SK-N-SH (cell line): ENCODE data around the gene TMEM213. TPM values are rescaled to one million over a fixed set of nuclear protein-coding genes. Genes with fewer than 3 reads are reported as not detected.

Experiments
- CTCF ChIA-PET: fragments of 300-600, 350-600 bp; formaldehyde crosslinking; extraction: SDS; loops from one replicate; lab custom pipeline; 2021; lab: Yijun Ruan, JAX
- POLR2A ChIA-PET: fragments of 350-600 bp; sonication (Branson Sonifier 250); formaldehyde crosslinking; extraction: SDS; loops from one replicate; lab custom pipeline; 2020; ENCODE audit warnings: antibody characterized with exemption, inconsistent platforms; lab: Yijun Ruan, JAX
- DNase-seq: peaks from one replicate; pipeline ENCODE4 v3.0.0; 2012
- H2AFZ ChIP-seq: fragments of 200-600 bp; sonication (generic); 2 replicates; pipeline ENCODE4 v1.8.1; 2016; ENCODE audit warnings: antibody characterized with exemption, mild to moderate bottlenecking, low read depth
- H3F3A ChIP-seq: fragments of 200-600 bp; sonication (generic); replicated peaks from 2 replicates; pipeline ENCODE3; 2016; ENCODE audit warnings: antibody characterized with exemption, mild to moderate bottlenecking; ENCODE audit not compliant: insufficient read depth
- H3K27ac ChIP-seq, 2 experiments: fragments of 200-500 bp in 1 of 2; fragments of 200-600 bp in 1 of 2; sonication (Bioruptor generic) in 1 of 2; sonication (generic), shearing (Covaris generic) in 1 of 2; 2 replicates each; pipeline versions ENCODE4 v1.5.1 to v1.6.1; 2014 to 2016; ENCODE audit warnings: low read depth in 2 of 2, inconsistent platforms in 1 of 2, low read length in 1 of 2, mild to moderate bottlenecking in 1 of 2, mixed read lengths in 1 of 2
- H3K27me3 ChIP-seq: fragments of 200-600 bp; sonication (generic), shearing (Covaris generic); 2 replicates; pipeline ENCODE4 v1.6.1; 2016; ENCODE audit warnings: mixed run types; ENCODE audit not compliant: insufficient read depth
- H3K36me3 ChIP-seq, 2 experiments: fragments of 200-500 bp in 1 of 2; fragments of 200-600 bp in 1 of 2; sonication (Bioruptor generic) in 1 of 2; sonication (generic) in 1 of 2; replicated peaks in 1 of 2; 2 replicates each; pipeline versions ENCODE3 to v1.5.1; 2014 to 2016; ENCODE audit warnings: low read length in 1 of 2, mild to moderate bottlenecking in 1 of 2; ENCODE audit not compliant: insufficient read depth in 2 of 2, control insufficient read depth in 1 of 2
- H3K4me1 ChIP-seq, 2 experiments: fragments of 200-500 bp in 1 of 2; fragments of 200-600 bp in 1 of 2; sonication (Bioruptor generic) in 1 of 2; sonication (generic), shearing (Covaris generic) in 1 of 2; 2 replicates each; pipeline versions ENCODE4 v1.5.1 to v1.6.1; 2014 to 2016; ENCODE audit warnings: low read depth in 1 of 2, low read length in 1 of 2, mixed run types in 1 of 2; ENCODE audit not compliant: insufficient read depth in 2 of 2, control insufficient read depth in 1 of 2
- H3K4me2 ChIP-seq: fragments of 200-600 bp; sonication (generic), shearing (Covaris generic); 2 replicates; pipeline ENCODE4 v1.6.1; 2017; ENCODE audit warnings: mixed run types
- H3K4me3 ChIP-seq, 2 experiments: fragments of 200-500 bp in 1 of 2; fragments of 200-600 bp in 1 of 2; sonication (Bioruptor generic) in 1 of 2; sonication (generic), shearing (Covaris generic) in 1 of 2; 2 replicates each; pipeline versions ENCODE4 v1.5.1 to v1.8.1; 2014 to 2016; ENCODE audit warnings: low read depth in 2 of 2, inconsistent platforms in 1 of 2, low read length in 1 of 2, mild to moderate bottlenecking in 1 of 2, mixed read lengths in 1 of 2, moderate library complexity in 1 of 2
- H3K79me2 ChIP-seq: fragments of 200-600 bp; sonication (generic); 2 replicates; pipeline ENCODE4 v1.8.1; 2017; ENCODE audit warnings: mild to moderate bottlenecking; ENCODE audit not compliant: insufficient read depth
- H3K9ac ChIP-seq: fragments of 200-600 bp; sonication (generic); 2 replicates; pipeline ENCODE4 v1.6.1; 2017; ENCODE audit warnings: mixed run types
- H3K9me2 ChIP-seq: fragments of 200-600 bp; sonication (generic); 2 replicates; pipeline ENCODE4 v1.6.1; 2017; ENCODE audit warnings: mixed run types
- H3K9me3 ChIP-seq: fragments of 200-600 bp; sonication (generic); 2 replicates; pipeline ENCODE4 v1.6.1; 2017; ENCODE audit warnings: mixed run types, mild to moderate bottlenecking, moderate library complexity
- H4K20me1 ChIP-seq: fragments of 200-600 bp; sonication (generic); 2 replicates; pipeline ENCODE4 v1.6.1; 2017; ENCODE audit warnings: mild to moderate bottlenecking, mixed run types; ENCODE audit not compliant: insufficient read depth
- CHD2 ChIP-seq: fragments of 150-350 bp; IDR thresholded peaks from 2 replicates; pipeline ENCODE4 v1.6.1; 2018; ENCODE audit warnings: low read length; ENCODE audit not compliant: partially characterized antibody
- ELF1 ChIP-seq: IDR thresholded peaks from 2 replicates; pipeline ENCODE4 v1.4.0; 2012
- EP300 ChIP-seq, 2 experiments: IDR thresholded peaks; 2 replicates each; pipeline versions ENCODE4 v1.4.0 to v1.6.1; 2012; ENCODE audit warnings: borderline replicate concordance in 1 of 2, low read depth in 1 of 2, low read length in 1 of 2
- EZH2phosphoT487 ChIP-seq: fragments of 200-600 bp; sonication (generic); IDR thresholded peaks from 2 replicates; pipeline ENCODE4 v1.6.1; 2017; ENCODE audit warnings: low read depth, mixed run types, mild to moderate bottlenecking, antibody characterized with exemption, moderate library complexity, borderline replicate concordance
- FOXJ3 ChIP-seq: sonication (generic); formaldehyde crosslinking; IDR thresholded peaks from 2 replicates; pipeline ENCODE4 v1.5.1; 2020; ENCODE audit warnings: mild to moderate bottlenecking, missing genetic modification reagents
- FOXM1 ChIP-seq: IDR thresholded peaks from 2 replicates; pipeline ENCODE4 v1.4.0; 2012; ENCODE audit warnings: low read depth, mild to moderate bottlenecking
- GABPA ChIP-seq: IDR thresholded peaks from 2 replicates; pipeline ENCODE4 v1.4.0; 2012; ENCODE audit warnings: low read depth, mild to moderate bottlenecking
- GATA2 ChIP-seq: sonication (generic); formaldehyde crosslinking; IDR thresholded peaks from 2 replicates; pipeline ENCODE4 v1.5.0; 2020; ENCODE audit warnings: mild to moderate bottlenecking, missing genetic modification reagents
- JUND ChIP-seq: IDR thresholded peaks from 2 replicates; pipeline ENCODE4 v1.4.0; 2012
- MEF2A ChIP-seq: IDR thresholded peaks from 2 replicates; pipeline ENCODE4 v1.4.0; 2012; ENCODE audit warnings: low read depth, borderline replicate concordance
- MXI1 ChIP-seq: IDR thresholded peaks from 2 replicates; pipeline ENCODE4 v1.6.1; 2012; ENCODE audit warnings: mild to moderate bottlenecking, low read depth, low read length, improper control_type of control experiment
- RAD21 ChIP-seq: IDR thresholded peaks from 2 replicates; pipeline ENCODE4 v1.6.1; 2012; ENCODE audit warnings: mild to moderate bottlenecking, low read length
- RCOR1 ChIP-seq: fragments of 150-350 bp; IDR thresholded peaks from 2 replicates; pipeline ENCODE4 v1.6.1; 2017; ENCODE audit warnings: antibody characterized with exemption, low read length
- RFX5 ChIP-seq: IDR thresholded peaks from 2 replicates; pipeline ENCODE4 v1.6.1; 2012; ENCODE audit warnings: mild to moderate bottlenecking, improper control_type of control experiment, low read length
- SIN3A ChIP-seq: IDR thresholded peaks from 2 replicates; pipeline ENCODE4 v1.6.1; 2012; ENCODE audit warnings: low read depth, mild to moderate bottlenecking, low read length, moderate library complexity, borderline replicate concordance
- SMC3 ChIP-seq: IDR thresholded peaks from 2 replicates; pipeline ENCODE4 v1.6.1; 2012; ENCODE audit warnings: low read depth, low read length, improper control_type of control experiment
- TAF1 ChIP-seq: IDR thresholded peaks from 2 replicates; pipeline ENCODE4 v1.6.1; 2012; ENCODE audit warnings: low read depth, mild to moderate bottlenecking, low read length, moderate library complexity, borderline replicate concordance
- TCF12 ChIP-seq: IDR thresholded peaks from 2 replicates; pipeline ENCODE4 v1.4.0; 2012
- YY1 ChIP-seq: IDR thresholded peaks from 2 replicates; pipeline ENCODE4 v1.4.0; 2012; ENCODE audit warnings: low read depth, mild to moderate bottlenecking
- WGBS: methylation state at CpG from one replicate; pipeline ENCODE4 v1.1.6; 2017; ENCODE audit warnings: low lambda C conversion rate; 5-methylcytosine and 5-hydroxymethylcytosine counted together
- polyA plus RNA-seq, 3 experiments: library from polyadenylated mRNA; depleted of rRNA; stranded (reverse); fragments of >200 nt; gene quantifications; 2 replicates each; pipeline ENCODE4 v1.2.3, GENCODE V29; 2012
- TF ChIP-seq, protein P1 (sequence below): IDR thresholded peaks from 2 replicates; pipeline ENCODE4; 2012
- TF ChIP-seq, protein P2 (sequence below): IDR thresholded peaks from 2 replicates; pipeline ENCODE4 v1.6.1; 2012; ENCODE audit warnings: mild to moderate bottlenecking, low read depth, low read length, moderate library complexity

TMEM213 gene
- polyA plus RNA-seq, 1 of the 3 experiments (the other 2 are of a cell fraction): not detected

DNA sequence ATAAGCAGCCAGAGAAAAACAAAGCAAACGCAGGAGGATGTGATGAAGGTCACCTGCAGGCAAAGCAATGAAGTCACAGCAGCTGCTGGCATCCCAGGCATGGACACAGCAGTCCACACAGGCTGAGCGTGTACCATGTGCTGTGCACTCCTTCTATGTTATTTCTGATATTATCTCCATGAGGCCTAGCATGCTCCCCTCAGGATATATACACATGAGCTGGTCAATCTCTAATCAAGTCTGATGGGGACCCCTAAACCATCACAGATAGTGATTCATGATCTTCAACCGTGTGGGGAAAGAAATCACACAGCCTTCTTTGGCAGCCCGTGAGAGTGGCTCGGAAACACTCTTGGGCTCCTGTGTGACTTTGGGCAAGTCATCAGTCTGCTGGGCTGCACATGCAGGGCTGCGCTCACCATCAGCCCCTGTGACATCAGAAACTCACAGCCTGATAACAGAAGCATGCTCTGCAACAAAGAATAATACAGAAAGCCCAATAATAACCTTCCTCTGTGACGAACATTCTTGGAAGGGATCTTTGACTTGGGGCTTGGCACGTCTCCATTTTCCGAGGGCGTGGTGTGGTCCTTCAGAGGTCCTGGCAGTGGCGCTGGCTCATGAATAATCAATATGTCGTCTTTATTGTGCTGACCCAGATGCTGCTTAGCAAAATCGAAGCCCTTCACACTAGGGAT, 83.2 kb downstream of the TMEM213 start:
- Histone ChIP-seq H3K79me2 (no peaks in the 10 kb centered on the region), H3K27me3 (no peaks in the 10 kb centered on the region), H3K4me1 (peaks cover 0 to 11% of the 10 kb centered on the region in 2 experiments; a peak in 2 of 4 replicates), H2AFZ (no peak overlapping the region), H3K36me3 (peaks cover 7 to 32% of the 10 kb centered on the region in 2 experiments), H3K9ac (no peak overlapping the region), H3K4me3 (no peak overlapping the region), H3K9me2 (no peaks in the 10 kb centered on the region), H3K27ac (no peak overlapping the region; a peak in 1 of 4 replicates), H4K20me1 (0 out of 2 replicates have a peak, but pooled peaks cover 6% of the 10 kb centered on the region), H3K9me3 (no peaks in the 10 kb centered on the region), H3F3A (peaks cover 15% of the 10 kb centered on the region), H3K4me2 (no peak overlapping the region)
- TF ChIP-seq SIN3A: no peak
- no peak for TF ChIP-seq JUND
- TF ChIP-seq CHD2: no peak
- peak; percentile 74 for TF ChIP-seq GATA2 (CRISPR knock-in tag)
- peak; percentile 76; the same call in 1 of the 2 replicates for TF ChIP-seq MXI1
- peak in 1 of 2 experiments; percentile 32; a peak in 1 of 4 replicates for TF ChIP-seq EP300 (IDR thresholded peaks at IDR 0.05; ENCODE audit: borderline replicate concordance in 1 of 2, low read depth in 1 of 2, low read length in 1 of 2)
- no peak for TF ChIP-seq YY1
- ChIA-PET POLR2A (no interaction called here), CTCF (interaction anchor here (0.6 to 4.5 kb wide), 7 partner anchors 11 to 194 kb away, joined by 3 to 16 read pairs (median 3); no protein-coding TSS in a partner anchor)
- DNase-seq: peak; percentile 69
- WGBS: 91% methylated on average over 13 of the region's 13 CpGs

DNA sequence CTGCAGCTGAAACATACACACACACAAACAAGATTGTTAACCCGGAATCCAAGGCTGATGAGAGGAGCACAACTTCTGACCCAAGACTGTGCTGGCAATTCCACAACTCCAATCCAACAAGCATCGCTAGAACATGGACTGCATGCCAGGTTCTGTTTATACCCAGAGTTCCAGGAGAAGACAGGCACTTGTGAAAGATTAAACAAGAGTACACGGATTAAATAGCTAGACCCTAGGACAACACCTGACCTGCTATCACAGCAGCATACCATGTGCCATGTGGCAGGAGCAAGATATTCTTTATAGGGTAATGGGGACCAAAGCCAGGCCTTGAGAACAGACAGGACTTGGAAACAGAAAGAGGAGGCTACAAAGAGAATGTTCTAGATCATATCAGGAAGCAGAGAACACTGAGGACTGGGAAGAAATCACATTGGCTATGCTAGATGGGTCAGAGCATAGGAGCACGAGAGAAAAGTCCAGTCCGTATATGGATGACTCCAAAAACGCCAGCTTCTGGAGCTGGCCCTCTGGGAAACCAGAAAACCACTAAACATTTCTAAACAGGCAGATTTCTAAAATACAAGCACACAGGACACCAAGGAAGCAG, 83.9 kb downstream of the TMEM213 start:
- no peak overlapping the region for H3K27ac ChIP-seq
- no peaks in the 10 kb centered on the region for H3K9me2 ChIP-seq
- H3K27me3 ChIP-seq: no peaks in the 10 kb centered on the region
- WGBS: 93% methylated on average over 6 of the region's 6 CpGs
- TF ChIP-seq MEF2A (no peak), JUND (no peak), TAF1 (no peak), FOXM1 (no peak), ELF1 (no peak), SMC3 (no peak), FOXJ3 (CRISPR knock-in tag) (no peak), GATA2 (CRISPR knock-in tag) (no peak), RAD21 (no peak), GABPA (no peak), RFX5 (no peak), RCOR1 (no peak), TCF12 (no peak), EZH2phosphoT487 (no peak), EP300 (IDR thresholded peaks at IDR 0.05; ENCODE audit: borderline replicate concordance in 1 of 2, low read depth in 1 of 2, low read length in 1 of 2) (no peak)
- TF ChIP-seq, protein P1, sequence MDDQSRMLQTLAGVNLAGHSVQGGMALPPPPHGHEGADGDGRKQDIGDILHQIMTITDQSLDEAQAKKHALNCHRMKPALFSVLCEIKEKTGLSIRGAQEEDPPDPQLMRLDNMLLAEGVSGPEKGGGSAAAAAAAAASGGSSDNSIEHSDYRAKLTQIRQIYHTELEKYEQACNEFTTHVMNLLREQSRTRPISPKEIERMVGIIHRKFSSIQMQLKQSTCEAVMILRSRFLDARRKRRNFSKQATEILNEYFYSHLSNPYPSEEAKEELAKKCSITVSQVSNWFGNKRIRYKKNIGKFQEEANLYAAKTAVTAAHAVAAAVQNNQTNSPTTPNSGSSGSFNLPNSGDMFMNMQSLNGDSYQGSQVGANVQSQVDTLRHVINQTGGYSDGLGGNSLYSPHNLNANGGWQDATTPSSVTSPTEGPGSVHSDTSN: no peak
- TF ChIP-seq, protein P2, sequence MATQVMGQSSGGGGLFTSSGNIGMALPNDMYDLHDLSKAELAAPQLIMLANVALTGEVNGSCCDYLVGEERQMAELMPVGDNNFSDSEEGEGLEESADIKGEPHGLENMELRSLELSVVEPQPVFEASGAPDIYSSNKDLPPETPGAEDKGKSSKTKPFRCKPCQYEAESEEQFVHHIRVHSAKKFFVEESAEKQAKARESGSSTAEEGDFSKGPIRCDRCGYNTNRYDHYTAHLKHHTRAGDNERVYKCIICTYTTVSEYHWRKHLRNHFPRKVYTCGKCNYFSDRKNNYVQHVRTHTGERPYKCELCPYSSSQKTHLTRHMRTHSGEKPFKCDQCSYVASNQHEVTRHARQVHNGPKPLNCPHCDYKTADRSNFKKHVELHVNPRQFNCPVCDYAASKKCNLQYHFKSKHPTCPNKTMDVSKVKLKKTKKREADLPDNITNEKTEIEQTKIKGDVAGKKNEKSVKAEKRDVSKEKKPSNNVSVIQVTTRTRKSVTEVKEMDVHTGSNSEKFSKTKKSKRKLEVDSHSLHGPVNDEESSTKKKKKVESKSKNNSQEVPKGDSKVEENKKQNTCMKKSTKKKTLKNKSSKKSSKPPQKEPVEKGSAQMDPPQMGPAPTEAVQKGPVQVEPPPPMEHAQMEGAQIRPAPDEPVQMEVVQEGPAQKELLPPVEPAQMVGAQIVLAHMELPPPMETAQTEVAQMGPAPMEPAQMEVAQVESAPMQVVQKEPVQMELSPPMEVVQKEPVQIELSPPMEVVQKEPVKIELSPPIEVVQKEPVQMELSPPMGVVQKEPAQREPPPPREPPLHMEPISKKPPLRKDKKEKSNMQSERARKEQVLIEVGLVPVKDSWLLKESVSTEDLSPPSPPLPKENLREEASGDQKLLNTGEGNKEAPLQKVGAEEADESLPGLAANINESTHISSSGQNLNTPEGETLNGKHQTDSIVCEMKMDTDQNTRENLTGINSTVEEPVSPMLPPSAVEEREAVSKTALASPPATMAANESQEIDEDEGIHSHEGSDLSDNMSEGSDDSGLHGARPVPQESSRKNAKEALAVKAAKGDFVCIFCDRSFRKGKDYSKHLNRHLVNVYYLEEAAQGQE: no peak
- no peaks in the 10 kb centered on the region for H3K9me3 ChIP-seq
- DNase-seq: no peak
- H3K36me3 ChIP-seq: peaks cover 7 to 32% of the 10 kb centered on the region in 2 experiments
- peaks cover 9% of the 10 kb centered on the region for H3F3A ChIP-seq
- H3K9ac ChIP-seq: no peak overlapping the region
- no peaks in the 10 kb centered on the region for H3K79me2 ChIP-seq
- 0 out of 2 replicates have a peak, but pooled peaks cover under 1% of the 10 kb centered on the region for H4K20me1 ChIP-seq
- H3K4me3 ChIP-seq: no peak overlapping the region
- H3K4me2 ChIP-seq: no peak overlapping the region
- ChIA-PET CTCF (interaction anchor here (0.6 to 4.5 kb wide), 5 partner anchors 100 to 193 kb away, joined by 3 to 16 read pairs (median 6); no protein-coding TSS in a partner anchor), POLR2A (no interaction called here)
- H2AFZ ChIP-seq: no peak overlapping the region
- H3K4me1 ChIP-seq: peaks cover 0 to 11% of the 10 kb centered on the region in 2 experiments; a peak in 2 of 4 replicates
